Osteoblast (primary cell): Measurements from ENCODE around the gene ZNF189. TPM values are rescaled to one million over a fixed set of nuclear protein-coding genes. Genes with fewer than 3 reads are reported as not detected.

ENCODE experiments used
- DNase-seq: peaks from one replicate; pipeline ENCODE4 v3.0.0; 2011; ENCODE audit warnings: low spot score, mixed read lengths; ENCODE audit not compliant: insufficient read length; ENCODE audit errors: missing footprints
- H2AFZ ChIP-seq: 2 replicates; pipeline ENCODE4 v1.6.0; 2011; ENCODE audit warnings: mild to moderate bottlenecking, low read length
- H3K27ac ChIP-seq: 2 replicates; pipeline ENCODE4 v1.5.1; 2011; ENCODE audit warnings: mild to moderate bottlenecking, low read depth, low read length, moderate library complexity
- H3K27me3 ChIP-seq: 2 replicates; pipeline ENCODE4 v1.6.0; 2012; ENCODE audit warnings: mild to moderate bottlenecking, control low read depth, inconsistent platforms, low read length, moderate library complexity; ENCODE audit not compliant: insufficient read depth
- H3K36me3 ChIP-seq: 2 replicates; pipeline ENCODE4 v1.5.1; 2011; ENCODE audit warnings: mild to moderate bottlenecking, low read length, control low read depth, moderate library complexity; ENCODE audit not compliant: insufficient read depth
- H3K4me1 ChIP-seq: 2 replicates; pipeline ENCODE4 v1.5.1; 2011; ENCODE audit warnings: mild to moderate bottlenecking, low read length, control low read depth, moderate library complexity; ENCODE audit not compliant: insufficient read depth
- H3K4me2 ChIP-seq: 2 replicates; pipeline ENCODE4 v1.6.0; 2011; ENCODE audit warnings: mild to moderate bottlenecking, low read length; ENCODE audit not compliant: insufficient read depth
- H3K4me3 ChIP-seq: fragments of 200-600 bp; sonication (generic); 3 replicates; pipeline ENCODE4 v1.5.1; 2012; ENCODE audit warnings: mild to moderate bottlenecking, low read length, inconsistent platforms; ENCODE audit not compliant: insufficient read depth
- H3K79me2 ChIP-seq: 2 replicates; pipeline ENCODE4 v1.6.0; 2012; ENCODE audit warnings: mild to moderate bottlenecking, low read length, control low read depth, inconsistent platforms; ENCODE audit not compliant: insufficient read depth
- H3K9me3 ChIP-seq: 2 replicates; pipeline ENCODE4 v1.5.1; 2011; ENCODE audit warnings: low read depth, low read length, control low read depth
- H4K20me1 ChIP-seq: 2 replicates; pipeline ENCODE4 v1.6.0; 2012; ENCODE audit warnings: mild to moderate bottlenecking, low read length, control low read depth; ENCODE audit not compliant: insufficient read depth
- CTCF ChIP-seq: IDR thresholded peaks from 2 replicates; pipeline ENCODE4 v1.5.1; 2011; ENCODE audit warnings: mild to moderate bottlenecking, low read depth, low read length, moderate library complexity; ENCODE audit errors: extremely low read depth
- small RNA-seq: library from RNA; depleted of rRNA; stranded (forward); fragments of <200 nt; gene quantifications from one replicate; pipeline ENCODE3, GENCODE V24; 2012
- total RNA-seq: library from RNA; depleted of rRNA; stranded (reverse); fragments of >200 nt; gene quantifications from 2 replicates; pipeline ENCODE4 v1.2.3, GENCODE V29; 2012

ZNF189 gene
- total RNA-seq, 1 donor, result 17.7 TPM

- no peaks in the 10 kb centered on the region for H4K20me1 ChIP-seq
- no peaks in the 10 kb centered on the region for H3K9me3 ChIP-seq
- H3K4me2 ChIP-seq, result peak overlapping the region; percentile 6
- DNase-seq, result peak; percentile 89
- H3K4me3 ChIP-seq, result no peak overlapping the region
- H3K27ac ChIP-seq, result no peak overlapping the region
- TF ChIP-seq CTCF, result no peak
- no peaks in the 10 kb centered on the region for H3K79me2 ChIP-seq
- H3K36me3 ChIP-seq, result no peaks in the 10 kb centered on the region
- H2AFZ ChIP-seq, result no peak overlapping the region
- H3K4me1 ChIP-seq, result peaks cover 4% of the 10 kb centered on the region
- peaks cover 5% of the 10 kb centered on the region for H3K27me3 ChIP-seq
Measured at GRCh38 chr9:101455656-101456240, 57.1 kb downstream of the ZNF189 start.

- Histone ChIP-seq H4K20me1 (no peaks in the 10 kb centered on the region), H3K9me3 (no peaks in the 10 kb centered on the region), H2AFZ (no peak overlapping the region), H3K36me3 (no peaks in the 10 kb centered on the region), H3K79me2 (no peaks in the 10 kb centered on the region), H3K27me3 (no peaks in the 10 kb centered on the region), H3K4me1 (peaks cover 4% of the 10 kb centered on the region), H3K27ac (no peak overlapping the region), H3K4me2 (no peak overlapping the region), H3K4me3 (no peak overlapping the region)
- DNase-seq, result no peak
- TF ChIP-seq CTCF, result no peak
Measured at GRCh38 chr9:101457003-101457402, 58.4 kb downstream of the ZNF189 start.

- no peaks in the 10 kb centered on the region for H3K79me2 ChIP-seq
- no peaks in the 10 kb centered on the region for H3K4me1 ChIP-seq
- no peak overlapping the region for H3K4me2 ChIP-seq
- no peak overlapping the region for H3K4me3 ChIP-seq
- peak; percentile 86 for TF ChIP-seq CTCF
- H3K36me3 ChIP-seq, result no peaks in the 10 kb centered on the region
- H3K27ac ChIP-seq, result no peak overlapping the region
- no peak overlapping the region for H2AFZ ChIP-seq
- H4K20me1 ChIP-seq, result no peaks in the 10 kb centered on the region
- no peaks in the 10 kb centered on the region for H3K27me3 ChIP-seq
- H3K9me3 ChIP-seq, result no peaks in the 10 kb centered on the region
- DNase-seq, result peak; percentile 90
Measured at GRCh38 chr9:101458963-101459631, 60.4 kb downstream of the ZNF189 start.

Small RNA genes lying within 50 kb of the gene (small RNA-seq; reads per million reads assigned to genes)
- gene AL353621.2, result not detected

Other genes starting within 250 kb of the ZNF189 start
- gene BAAT, start 13.8 kb upstream of the ZNF189 start, total RNA-seq, result under 0.01 TPM in 1 of 2 replicates, not detected in the other
- gene MRPL50, start 233 bp upstream of the ZNF189 start, total RNA-seq, result 10.3 and 12.3 TPM in 2 replicates
- gene ALDOB, start 36.9 kb downstream of the ZNF189 start, total RNA-seq, result not detected in 2 replicates
- 26.2 and 29.0 TPM in 2 replicates for gene RNF20, start 135.0 kb downstream of the ZNF189 start, total RNA-seq
- not detected in 2 replicates for gene PPP3R2, start 196.1 kb downstream of the ZNF189 start, total RNA-seq